Choroid plexus epithelial cell (primary cell): Measurements from ENCODE around the gene LPIN1.

Experiments
- DNase-seq: peaks from one replicate; pipeline ENCODE4 v3.0.0-alpha.2; 2010; ENCODE audit warnings: low read depth
- H3K4me3 ChIP-seq: 2 replicates; pipeline ENCODE4 v1.5.1; 2011; ENCODE audit warnings: low read depth, mild to moderate bottlenecking, control low read depth, low read length, moderate library complexity
- CTCF ChIP-seq: conservative IDR thresholded peaks from 2 replicates; pipeline ENCODE4 v1.5.1; 2011; ENCODE audit warnings: low read depth, mild to moderate bottlenecking, control low read depth, inconsistent platforms, low read length, moderate library complexity

LPIN1 gene

DNA sequence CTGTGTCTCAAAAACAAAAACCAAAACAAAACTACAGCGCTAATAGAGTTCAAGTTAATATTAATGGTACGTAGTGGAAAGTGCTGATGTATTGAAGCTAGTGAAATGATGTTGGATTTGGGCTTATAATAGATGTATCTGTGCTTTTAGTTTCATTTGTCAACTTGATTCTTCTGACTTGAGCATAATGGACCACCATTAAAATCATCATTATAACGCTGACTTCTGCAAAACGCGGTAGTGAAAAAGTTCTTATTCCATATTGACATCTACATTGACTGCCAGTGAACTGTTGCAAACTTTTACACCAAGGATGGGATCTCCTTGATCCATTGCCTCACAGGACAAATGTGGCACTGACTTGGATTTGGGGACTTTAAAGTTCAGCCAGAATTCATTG, 85.0 kb downstream of the LPIN1 start:
- no peak for DNase-seq
- H3K4me3 ChIP-seq = no peak overlapping the region
- TF ChIP-seq CTCF = no peak

DNA sequence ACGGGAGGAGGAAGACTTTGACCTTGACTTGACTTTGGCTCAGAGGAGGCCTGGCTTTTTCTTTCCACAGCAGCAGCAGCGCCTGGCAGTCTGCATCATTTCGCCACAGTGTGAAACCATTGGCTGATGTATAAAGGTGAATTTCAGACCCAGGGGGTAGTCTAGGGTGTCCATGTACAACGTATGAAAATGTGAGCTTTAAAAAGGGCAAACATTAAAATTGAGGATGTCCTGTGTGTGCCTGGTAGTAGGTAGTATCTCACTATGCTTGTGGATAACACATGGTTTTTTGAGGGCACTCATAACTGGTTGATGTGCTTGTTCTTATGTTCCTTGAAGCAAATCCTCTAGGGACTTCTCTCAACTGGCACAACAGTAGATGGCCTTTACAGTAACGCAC, 86.1 kb downstream of the LPIN1 start:
- no peak for TF ChIP-seq CTCF
- no peak for DNase-seq
- H3K4me3 ChIP-seq = no peak overlapping the region

GRCh38 chr2:11833601-11834000, 87.2 kb downstream of the LPIN1 start:
- peak; percentile 26 for DNase-seq
- TF ChIP-seq CTCF = no peak
- no peak overlapping the region for H3K4me3 ChIP-seq

DNA sequence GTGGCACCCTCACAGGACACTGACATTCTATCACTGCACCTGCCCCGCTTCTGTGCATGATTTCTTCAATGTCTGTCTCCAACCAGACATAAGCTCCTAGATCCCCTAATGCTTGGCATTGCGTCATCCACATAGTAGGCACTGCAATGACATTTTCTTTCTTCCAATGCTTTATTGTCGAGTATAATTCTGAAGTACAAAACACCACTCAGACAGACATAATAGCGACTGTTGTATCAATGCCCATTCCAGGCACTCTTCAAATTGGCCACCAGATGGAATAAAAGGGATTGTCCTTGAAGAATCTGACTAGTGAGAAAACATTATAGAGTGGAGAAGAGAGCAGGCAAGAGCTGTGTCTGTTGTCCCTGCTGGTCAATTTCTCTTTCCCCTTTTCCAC, 89.0 kb downstream of the LPIN1 start:
- DNase-seq = peak; percentile 25
- no peak overlapping the region for H3K4me3 ChIP-seq
- TF ChIP-seq CTCF = peak; percentile 42

- DNase-seq = no peak
- H3K4me3 ChIP-seq = no peak overlapping the region
- TF ChIP-seq CTCF = no peak
Measured at GRCh38 chr2:11836647-11837219, 90.3 kb downstream of the LPIN1 start.

GRCh38 chr2:11837875-11838734, 91.7 kb downstream of the LPIN1 start:
- no peak for TF ChIP-seq CTCF
- no peak overlapping the region for H3K4me3 ChIP-seq
- no peak for DNase-seq

DNA sequence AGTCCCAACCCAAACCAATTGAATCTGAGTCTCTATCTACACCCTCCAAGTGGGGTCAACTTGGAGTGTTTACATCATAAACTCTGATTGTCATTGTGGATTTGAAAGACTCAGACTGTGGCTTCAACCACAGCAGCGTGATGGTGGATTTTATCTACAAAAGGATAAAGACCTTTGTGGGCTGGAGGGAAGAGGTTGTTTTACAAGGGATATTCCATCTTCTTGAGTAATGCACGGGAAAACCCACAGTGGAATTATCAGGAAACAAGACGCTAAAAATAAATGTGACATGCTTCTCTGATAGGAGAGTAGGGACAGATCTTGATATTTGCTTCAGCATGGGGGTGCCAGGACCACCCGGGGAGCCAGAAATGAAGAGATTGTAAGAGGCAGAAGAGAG, 93.5 kb downstream of the LPIN1 start:
- no peak for DNase-seq
- no peak overlapping the region for H3K4me3 ChIP-seq
- no peak for TF ChIP-seq CTCF
